ENCODE data around the gene KLHL11. TPM values are rescaled to one million over a fixed set of nuclear protein-coding genes. Genes with fewer than 3 reads are reported as not detected.

KLHL11 gene
- total and polyA plus RNA-seq, 5 donors, result 1.9 to 6.7 (median 5.3) TPM

DNA sequence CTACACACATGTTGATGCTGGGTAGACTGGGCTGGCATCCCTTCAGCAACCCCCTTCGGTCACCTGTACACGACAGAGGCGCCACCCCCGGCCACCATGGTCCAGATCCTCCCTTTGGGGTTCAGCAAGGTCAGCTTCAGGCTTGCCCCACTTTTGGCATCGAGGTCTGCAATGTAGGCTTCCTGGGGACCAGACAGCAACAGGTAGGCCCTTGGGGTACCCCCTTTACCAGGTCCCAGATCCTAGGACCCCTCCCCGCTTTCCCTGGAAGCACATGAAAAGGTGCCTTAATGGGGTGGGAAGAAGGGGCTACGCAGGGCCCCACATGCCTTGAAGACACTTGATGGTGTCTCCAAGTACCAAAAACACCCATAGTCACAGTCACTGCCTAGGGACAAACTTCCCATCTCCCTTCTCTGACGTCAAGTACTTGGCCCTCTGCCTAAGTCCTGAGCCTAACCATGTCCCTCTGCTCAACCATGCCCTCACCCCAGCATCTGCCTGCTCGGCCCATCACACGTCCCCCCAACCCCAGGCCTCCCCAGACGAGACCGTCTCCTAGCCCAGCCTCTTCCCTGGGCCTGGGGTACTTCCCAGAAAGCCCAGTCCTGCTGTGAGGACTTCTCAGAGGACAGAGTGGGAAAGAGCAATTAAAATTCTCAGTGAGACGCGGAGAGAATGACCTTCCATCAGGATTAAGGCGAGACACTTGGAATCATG, 41.4 kb upstream of the KLHL11 start:
- intact Hi-C loops (cut with DNase I), result no loop called here
- Histone ChIP-seq H3K4me3 (ENCODE audit: low read length) (no peak overlapping the region), H3K27ac (ENCODE audit: low read length) (no peak overlapping the region), H3K27me3 (ENCODE audit: control insufficient read depth, insufficient read depth) (no peaks in the 10 kb centered on the region), H3K9me3 (ENCODE audit: control insufficient read depth, low read length) (no peaks in the 10 kb centered on the region), H3K4me1 (ENCODE audit: control insufficient read depth, insufficient read depth, low read length) (no peaks in the 10 kb centered on the region)
- WGBS, result 81% methylated on average over 15 of the region's 15 CpGs
- ATAC-seq (peak; percentile 19 to 21), DNase-seq (no peak)

DNA sequence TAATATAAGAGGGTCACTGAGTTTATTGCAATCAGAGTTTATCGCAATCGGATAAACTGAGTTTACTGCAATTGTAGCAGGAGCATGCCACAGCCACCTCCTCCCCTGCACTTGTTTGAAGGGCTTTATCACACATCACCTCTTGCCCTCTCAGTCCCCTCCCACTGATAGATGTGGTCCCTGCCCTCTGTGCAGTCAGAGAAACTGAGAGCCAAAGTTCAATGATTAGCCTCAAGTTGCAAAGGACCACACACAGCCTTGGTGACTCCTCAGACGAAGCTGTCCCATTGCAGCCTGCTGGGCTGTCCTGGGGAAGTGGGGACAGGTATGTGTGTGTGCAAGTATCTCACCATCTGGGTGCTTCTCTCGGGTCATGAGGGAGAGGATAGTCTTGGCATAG, 39.9 kb upstream of the KLHL11 start:
- ATAC-seq, result no peak
- H3K9me3 ChIP-seq (ENCODE audit: control insufficient read depth, low read length), result no peaks in the 10 kb centered on the region
- H3K4me1 ChIP-seq (ENCODE audit: control insufficient read depth, insufficient read depth, low read length), result no peaks in the 10 kb centered on the region
- no peak overlapping the region for H3K27ac ChIP-seq (ENCODE audit: low read length)
- H3K27me3 ChIP-seq (ENCODE audit: control insufficient read depth, insufficient read depth), result no peaks in the 10 kb centered on the region
- DNase-seq, result no peak
- no peak overlapping the region for H3K4me3 ChIP-seq (ENCODE audit: low read length)
- intact Hi-C loops (cut with DNase I), result no loop called here
- 88% methylated on average over 4 of the region's 4 CpGs for WGBS

DNA sequence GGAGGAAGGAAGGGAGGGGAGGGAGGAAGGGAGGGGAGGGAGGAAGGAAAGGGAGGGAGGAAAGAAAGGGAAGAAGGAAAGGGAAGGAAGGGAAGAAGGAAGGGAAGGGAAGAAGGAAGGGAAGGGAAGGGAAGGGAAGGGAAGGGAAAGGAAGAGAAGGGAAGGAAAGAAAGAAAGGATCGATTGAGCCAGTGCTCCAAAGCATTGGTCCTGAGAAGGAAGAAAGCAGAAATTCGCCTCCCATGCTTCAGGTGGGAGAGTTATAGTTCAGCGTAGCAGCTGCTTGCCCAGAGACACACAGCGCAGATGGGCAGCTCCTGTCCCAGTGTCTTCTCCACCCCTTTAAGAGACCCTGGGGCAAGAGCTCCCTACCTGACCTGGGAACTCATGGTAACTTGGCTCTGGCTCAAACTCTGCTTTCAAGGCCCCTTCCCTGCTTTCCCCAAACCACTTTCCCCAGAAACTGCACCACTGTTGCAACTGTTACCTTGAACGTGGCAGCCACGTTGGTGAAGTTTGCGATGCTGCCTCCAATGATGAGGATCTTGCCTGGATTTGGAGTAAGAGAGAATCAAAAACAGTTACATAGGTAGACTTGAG, 39.1 kb upstream of the KLHL11 start:
- Histone ChIP-seq H3K4me1 (ENCODE audit: control insufficient read depth, insufficient read depth, low read length) (no peaks in the 10 kb centered on the region), H3K27me3 (ENCODE audit: control insufficient read depth, insufficient read depth) (no peaks in the 10 kb centered on the region), H3K27ac (ENCODE audit: low read length) (no peak overlapping the region), H3K9me3 (ENCODE audit: control insufficient read depth, low read length) (no peaks in the 10 kb centered on the region), H3K4me3 (ENCODE audit: low read length) (no peak overlapping the region)
- no peak for ATAC-seq
- intact Hi-C loops (cut with DNase I), result no loop called here
- DNase-seq, result no peak
- WGBS, result 92% methylated on average over 7 of the region's 7 CpGs

DNA sequence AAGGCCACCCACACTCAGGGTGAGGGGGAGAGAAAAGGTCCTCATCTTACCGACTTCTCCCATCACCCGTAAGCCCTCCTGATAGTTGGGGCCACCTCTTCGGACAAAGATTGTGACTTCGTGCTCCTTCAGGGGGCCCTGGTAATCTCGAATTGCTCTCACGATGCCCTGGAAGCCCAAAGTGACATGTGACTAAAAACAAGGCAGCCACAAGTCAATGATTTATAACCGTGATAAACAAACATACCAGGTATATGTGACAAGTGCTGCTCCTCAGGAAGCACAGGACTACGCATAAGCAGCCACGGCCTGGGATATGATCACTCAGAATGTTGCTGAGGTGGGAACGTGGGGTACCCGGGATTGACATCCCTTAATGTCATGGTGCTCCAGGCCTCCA, 36.4 kb upstream of the KLHL11 start:
- H3K27me3 ChIP-seq (ENCODE audit: control insufficient read depth, insufficient read depth), result no peaks in the 10 kb centered on the region
- H3K9me3 ChIP-seq (ENCODE audit: control insufficient read depth, low read length), result no peaks in the 10 kb centered on the region
- intact Hi-C loops (cut with DNase I), result no loop called here
- no peak overlapping the region for H3K4me3 ChIP-seq (ENCODE audit: low read length)
- no peak for DNase-seq
- WGBS, result 89% methylated on average over 11 of the region's 11 CpGs
- no peak for ATAC-seq
- no peak overlapping the region for H3K27ac ChIP-seq (ENCODE audit: low read length)
- no peaks in the 10 kb centered on the region for H3K4me1 ChIP-seq (ENCODE audit: control insufficient read depth, insufficient read depth, low read length)

- no peak overlapping the region for H3K27ac ChIP-seq (ENCODE audit: low read length)
- H3K9me3 ChIP-seq (ENCODE audit: control insufficient read depth, low read length), result no peaks in the 10 kb centered on the region
- ATAC-seq (no peak), DNase-seq (no peak)
- WGBS, result 91% methylated on average over 6 of the region's 6 CpGs
- no peaks in the 10 kb centered on the region for H3K4me1 ChIP-seq (ENCODE audit: control insufficient read depth, insufficient read depth, low read length)
- no peak overlapping the region for H3K4me3 ChIP-seq (ENCODE audit: low read length)
- H3K27me3 ChIP-seq (ENCODE audit: control insufficient read depth, insufficient read depth), result no peaks in the 10 kb centered on the region
- intact Hi-C loops (cut with DNase I), result no loop called here
These were observed 31.5 kb upstream of the KLHL11 start for GRCh38 chr17:41896726-41897125.

DNA sequence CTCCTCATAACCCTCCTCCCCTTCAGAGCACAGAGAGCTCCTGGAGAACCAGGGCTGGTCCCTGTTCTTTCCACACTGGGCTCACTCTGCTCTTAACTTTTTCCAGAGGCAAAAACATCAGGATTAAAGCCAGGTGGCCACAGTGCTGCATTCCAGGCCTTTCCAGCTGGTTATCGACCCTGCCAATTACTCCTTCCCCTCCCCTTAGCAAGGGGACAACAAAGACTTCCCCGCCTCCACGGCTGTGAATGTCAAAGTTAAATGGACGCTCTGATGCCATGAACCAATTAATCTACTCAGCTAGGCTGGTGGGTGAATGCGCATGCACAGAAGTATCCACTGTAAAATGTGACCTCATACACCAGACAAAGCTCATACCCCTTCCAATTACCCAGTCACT, 30.4 kb upstream of the KLHL11 start:
- Histone ChIP-seq H3K4me1 (ENCODE audit: control insufficient read depth, insufficient read depth, low read length) (no peaks in the 10 kb centered on the region), H3K27ac (ENCODE audit: low read length) (peak overlapping the region; percentile 77), H3K4me3 (ENCODE audit: low read length) (no peak overlapping the region), H3K27me3 (ENCODE audit: control insufficient read depth, insufficient read depth) (no peaks in the 10 kb centered on the region), H3K9me3 (ENCODE audit: control insufficient read depth, low read length) (no peaks in the 10 kb centered on the region)
- intact Hi-C loops (cut with DNase I), result no loop called here
- WGBS, result 64% methylated on average over 5 of the region's 5 CpGs
- DNase-seq (peak; percentile 68 to 82 (median 72)), ATAC-seq (peak; percentile 66 to 73)

- intact Hi-C loops (cut with DNase I), result no loop called here
- Histone ChIP-seq H3K27ac (ENCODE audit: low read length) (peak overlapping the region; percentile 77), H3K27me3 (ENCODE audit: control insufficient read depth, insufficient read depth) (no peaks in the 10 kb centered on the region), H3K4me1 (ENCODE audit: control insufficient read depth, insufficient read depth, low read length) (no peaks in the 10 kb centered on the region), H3K9me3 (ENCODE audit: control insufficient read depth, low read length) (no peaks in the 10 kb centered on the region), H3K4me3 (ENCODE audit: low read length) (no peak overlapping the region)
- DNase-seq, result peak; percentile 45 to 70 (median 69)
- WGBS, result 54% methylated on average over 7 of the region's 7 CpGs
- peak; percentile 54 to 73 for ATAC-seq
These were observed 29.6 kb upstream of the KLHL11 start for GRCh38 chr17:41894791-41895331.

DNA sequence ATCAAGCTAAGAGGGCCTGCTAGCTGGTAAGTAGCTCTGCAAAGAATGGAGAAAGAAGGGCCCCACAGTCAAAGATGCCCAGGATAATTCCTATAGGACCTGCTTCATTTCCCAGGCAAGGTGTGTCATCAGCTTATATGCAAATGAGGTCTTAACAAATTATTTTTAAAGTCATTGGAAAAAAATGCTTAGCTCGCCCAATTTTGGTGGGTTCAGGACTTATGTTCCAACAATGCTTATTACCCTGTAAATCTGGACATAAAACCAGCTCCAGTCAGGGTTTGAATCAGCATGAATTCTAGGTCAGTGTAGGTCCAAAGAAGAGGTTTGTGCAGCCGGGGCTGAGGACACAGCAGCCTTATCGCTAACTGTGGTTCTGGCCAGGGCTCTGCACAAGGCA, 28.2 kb upstream of the KLHL11 start:
- H3K4me1 ChIP-seq (ENCODE audit: control insufficient read depth, insufficient read depth, low read length), result no peaks in the 10 kb centered on the region
- H3K27me3 ChIP-seq (ENCODE audit: control insufficient read depth, insufficient read depth), result no peaks in the 10 kb centered on the region
- H3K9me3 ChIP-seq (ENCODE audit: control insufficient read depth, low read length), result no peaks in the 10 kb centered on the region
- DNase-seq (no peak), ATAC-seq (no peak)
- no peak overlapping the region for H3K4me3 ChIP-seq (ENCODE audit: low read length)
- no peak overlapping the region for H3K27ac ChIP-seq (ENCODE audit: low read length)
- WGBS, result 77% methylated on average over 3 of the region's 3 CpGs
- intact Hi-C loops (cut with DNase I), result no loop called here

GRCh38 chr17:41892021-41892376, 26.8 kb upstream of the KLHL11 start:
- H3K4me3 ChIP-seq (ENCODE audit: low read length), result no peak overlapping the region
- H3K9me3 ChIP-seq (ENCODE audit: control insufficient read depth, low read length), result no peaks in the 10 kb centered on the region
- H3K4me1 ChIP-seq (ENCODE audit: control insufficient read depth, insufficient read depth, low read length), result no peaks in the 10 kb centered on the region
- ATAC-seq, result no peak
- no peak overlapping the region for H3K27ac ChIP-seq (ENCODE audit: low read length)
- 95% methylated on average over 4 of the region's 4 CpGs for WGBS
- DNase-seq, result no peak
- H3K27me3 ChIP-seq (ENCODE audit: control insufficient read depth, insufficient read depth), result no peaks in the 10 kb centered on the region
- intact Hi-C loops (cut with DNase I), result no loop called here

GRCh38 chr17:41891135-41892020, 26.2 kb upstream of the KLHL11 start:
- H3K9me3 ChIP-seq (ENCODE audit: control insufficient read depth, low read length), result no peaks in the 10 kb centered on the region
- H3K4me3 ChIP-seq (ENCODE audit: low read length), result no peak overlapping the region
- 95% methylated on average over 7 of the region's 7 CpGs for WGBS
- intact Hi-C loops (cut with DNase I), result no loop called here
- H3K4me1 ChIP-seq (ENCODE audit: control insufficient read depth, insufficient read depth, low read length), result no peaks in the 10 kb centered on the region
- no peak overlapping the region for H3K27ac ChIP-seq (ENCODE audit: low read length)
- no peaks in the 10 kb centered on the region for H3K27me3 ChIP-seq (ENCODE audit: control insufficient read depth, insufficient read depth)
- DNase-seq (no peak), ATAC-seq (no peak)

All from right cardiac atrium (tissue), 5 donors.